Spleen (tissue), 11 donors: ENCODE measurements around the gene MLF2. TPM values are rescaled to one million over a fixed set of nuclear protein-coding genes. Genes with fewer than 3 reads are reported as not detected.

Experiments used
- DNase-seq: peaks from one replicate; pipeline ENCODE4 v3.0.0-alpha.2; 2020
- H3K27ac ChIP-seq, 8 donors: fragments of 200-600 bp; sonication (generic) in 7 of 8; 1 replicate in 4 of 8; 2 replicates in 4 of 8; pipeline versions ENCODE4 v1.5.0 to v1.8.0; 2016 to 2021; ENCODE audit warnings: inconsistent platforms in 4 of 8, mild to moderate bottlenecking in 4 of 8, moderate library complexity in 1 of 8
- H3K27me3 ChIP-seq, 7 donors: fragments of 200-600 bp; sonication (generic) in 6 of 7; replicated peaks in 1 of 7; 1 replicate in 4 of 7; 2 replicates in 3 of 7; pipeline versions ENCODE4 v1.5.0 to v1.8.0; 2016 to 2021; ENCODE audit warnings: inconsistent platforms in 3 of 7, mild to moderate bottlenecking in 1 of 7
- H3K36me3 ChIP-seq, 6 donors: fragments of 200-600 bp; sonication (generic) in 5 of 6; 1 replicate in 4 of 6; 2 replicates in 2 of 6; pipeline versions ENCODE4 v1.5.0 to v1.8.0; 2016 to 2021; ENCODE audit warnings: inconsistent platforms in 2 of 6
- H3K4me1 ChIP-seq, 6 donors: fragments of 200-600 bp; sonication (generic) in 5 of 6; 1 replicate in 3 of 6; 2 replicates in 3 of 6; pipeline versions ENCODE4 v1.5.0 to v1.8.0; 2016 to 2021; ENCODE audit warnings: inconsistent platforms in 3 of 6
- H3K4me3 ChIP-seq, 8 donors: fragments of 200-600 bp; sonication (generic) in 7 of 8; 1 replicate in 4 of 8; 2 replicates in 4 of 8; pipeline versions ENCODE4 v1.5.0 to v1.8.0; 2016 to 2021; ENCODE audit warnings: inconsistent platforms in 4 of 8, mild to moderate bottlenecking in 4 of 8, moderate library complexity in 2 of 8
- H3K9me3 ChIP-seq, 8 donors: fragments of 200-600 bp; sonication (generic) in 7 of 8; 1 replicate in 4 of 8; 2 replicates in 4 of 8; pipeline versions ENCODE4 v1.5.0 to v1.8.0; 2016 to 2021; ENCODE audit warnings: inconsistent platforms in 4 of 8
- CTCF ChIP-seq, 11 experiments: fragments of 200-600 bp in 7 of 11; fragments of 450-650 bp in 4 of 11; sonication (generic) in 4 of 11; IDR thresholded peaks in 8 of 11; conservative IDR thresholded peaks in 3 of 11; 1 replicate in 7 of 11; 2 replicates in 4 of 11; pipeline versions ENCODE4 v1.4.0 to v1.8.0; 2016 to 2021; ENCODE audit warnings: antibody characterized with exemption in 11 of 11, inconsistent platforms in 4 of 11, mild to moderate bottlenecking in 1 of 11
- POLR2A ChIP-seq, 3 donors: fragments of 450-650 bp; IDR thresholded peaks; one replicate each; pipeline ENCODE4 v1.5.1; 2017; ENCODE audit warnings: antibody characterized with exemption in 3 of 3, mild to moderate bottlenecking in 1 of 3
- POLR2AphosphoS5 ChIP-seq, 3 donors: sonication (generic); formaldehyde crosslinking; IDR thresholded peaks; one replicate each; pipeline ENCODE4 v1.5.1; 2017; ENCODE audit warnings: antibody characterized with exemption in 3 of 3
- WGBS, 5 donors: extraction: QIAGEN DNeasy Blood & Tissue Kit in 3 of 5; methylation state at CpG; one replicate each; pipeline versions ENCODE4 v1.1.5 to v1.1.7; 2013 to 2018; 5-methylcytosine and 5-hydroxymethylcytosine counted together
- intact Hi-C: fragments of 100-400 bp; cut with DNase I; formaldehyde crosslinking; loops from one replicate; pipeline ENCODE4 v1.15.0; 2023; ENCODE audit warnings: low total_unique reads
- polyA plus RNA-seq, 3 donors: library from polyadenylated mRNA; stranded (reverse); fragments of 200-250 nt; gene quantifications; one replicate each; pipeline ENCODE4 v1.2.1, GENCODE V29; 2013
- total RNA-seq, 7 donors: library from RNA; depleted of rRNA in 3 of 7; stranded (reverse); fragments of >200 nt in 3 of 7; fragmentation: NEBNext Ultra II Directional in 4 of 7; extraction: Animal tissue kit (Norgen Biotek cat#: 25700) in 4 of 7; gene quantifications; one replicate each; pipeline versions ENCODE4 v1.1.0 to v1.2.1, GENCODE V29; 2016 to 2021
- donor health status: healthy with polysubstance abuse.
- donor health status: DM: no; HTN: no; CAD: no; lungs with moderate emphysema.
- donor health status: DM: no; HTN: no; CAD: no.
- donor health status: Bipolar disorder and iron deficiency.
- donor health status: healthy.
- donor health status: DM: no; HTN: no; CAD: no.
- donor health status: DM: yes; HTN: yes; CAD: no.

The MLF2 gene
- total and polyA plus RNA-seq, 10 donors, result 78.0 to 123 (median 104) TPM

- Histone ChIP-seq H3K27me3 (no peaks in the 10 kb centered on the region), H3K9me3 (no peaks in the 10 kb centered on the region), H3K27ac (peak overlapping the region in 5 of 8 donors; percentile 31 to 49 (median 43)), H3K4me1 (peaks cover 0 to 54% (median 29%) of the 10 kb centered on the region in 6 donors), H3K4me3 (no peak overlapping the region), H3K36me3 (no peaks in the 10 kb centered on the region)
- no peak for TF ChIP-seq CTCF (IDR thresholded peaks at IDR 0.05 in 8 of 11, conservative IDR thresholded peaks at IDR 0.05 in 3 of 11)
- no peak for TF ChIP-seq POLR2A (IDR thresholded peaks at IDR 0.05)
- TF ChIP-seq POLR2AphosphoS5 (IDR thresholded peaks at IDR 0.05), result no peak
- intact Hi-C loops, result no loop called here
- no peak for DNase-seq
- 51 to 65% (median 61%) methylated on average over 9 of the region's 9 CpGs for WGBS, 5 donors
These were observed 33.6 kb upstream of the MLF2 start for GRCh38 chr12:6786416-6787094.

- Histone ChIP-seq H3K27ac (peak overlapping the region in 2 of 8 donors; percentile 10 to 28), H3K9me3 (no peaks in the 10 kb centered on the region), H3K4me1 (peaks cover 0 to 51% (median 24%) of the 10 kb centered on the region in 6 donors), H3K4me3 (no peak overlapping the region), H3K27me3 (no peaks in the 10 kb centered on the region), H3K36me3 (no peaks in the 10 kb centered on the region)
- 39 to 64% (median 58%) methylated on average over 5 of the region's 5 CpGs for WGBS, 5 donors
- TF ChIP-seq CTCF (IDR thresholded peaks at IDR 0.05 in 8 of 11, conservative IDR thresholded peaks at IDR 0.05 in 3 of 11), result no peak
- no peak for TF ChIP-seq POLR2AphosphoS5 (IDR thresholded peaks at IDR 0.05)
- no peak for TF ChIP-seq POLR2A (IDR thresholded peaks at IDR 0.05)
- intact Hi-C loops, result no loop called here
- no peak for DNase-seq
These were observed 31.8 kb upstream of the MLF2 start for GRCh38 chr12:6784761-6785160.

DNA sequence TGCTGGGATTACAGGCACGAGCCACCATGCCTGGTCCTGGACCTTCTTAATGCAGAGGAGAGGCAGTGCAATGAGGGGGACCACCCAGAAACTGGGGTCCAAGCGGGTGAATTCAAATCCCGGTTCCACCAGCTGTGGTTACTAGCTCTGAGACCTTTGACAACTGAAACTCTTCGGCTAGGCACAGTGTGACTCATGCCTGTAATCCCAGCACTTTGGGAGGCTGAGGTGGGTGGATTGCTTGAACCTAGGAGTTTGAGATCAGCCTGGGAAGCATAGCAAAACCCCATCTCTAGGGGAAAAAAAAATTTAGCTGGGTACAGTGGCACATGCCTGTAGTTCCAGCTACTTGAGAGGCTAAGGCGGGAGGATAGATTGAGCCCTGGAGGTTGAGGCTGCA lies 31.4 kb upstream of the MLF2 start:
- H3K4me3 ChIP-seq, result no peak overlapping the region
- H3K4me1 ChIP-seq, result peaks cover 0 to 47% (median 22%) of the 10 kb centered on the region in 6 donors
- H3K36me3 ChIP-seq, result no peaks in the 10 kb centered on the region
- intact Hi-C loops, result no loop called here
- DNase-seq, result no peak
- no peaks in the 10 kb centered on the region for H3K27me3 ChIP-seq
- H3K27ac ChIP-seq, result peak overlapping the region in 2 of 8 donors; percentile 10 to 28
- no peak for TF ChIP-seq POLR2AphosphoS5 (IDR thresholded peaks at IDR 0.05)
- TF ChIP-seq POLR2A (IDR thresholded peaks at IDR 0.05), result no peak
- no peak for TF ChIP-seq CTCF (IDR thresholded peaks at IDR 0.05 in 8 of 11, conservative IDR thresholded peaks at IDR 0.05 in 3 of 11)
- WGBS, 5 donors, result 54 to 87% (median 69%) methylated on average over 5 of the region's 5 CpGs
- H3K9me3 ChIP-seq, result no peaks in the 10 kb centered on the region

GRCh38 chr12:6783828-6784227 lies 30.9 kb upstream of the MLF2 start:
- TF ChIP-seq CTCF (IDR thresholded peaks at IDR 0.05 in 8 of 11, conservative IDR thresholded peaks at IDR 0.05 in 3 of 11), result no peak
- no peak for TF ChIP-seq POLR2AphosphoS5 (IDR thresholded peaks at IDR 0.05)
- no peak for TF ChIP-seq POLR2A (IDR thresholded peaks at IDR 0.05)
- no peak overlapping the region for H3K4me3 ChIP-seq
- no peak for DNase-seq
- WGBS, 5 donors, result 86 to 90% (median 88%) methylated on average over 9 of the region's 9 CpGs
- H3K36me3 ChIP-seq, result no peaks in the 10 kb centered on the region
- intact Hi-C loops, result no loop called here
- peaks cover 0 to 47% (median 24%) of the 10 kb centered on the region in 6 donors for H3K4me1 ChIP-seq
- H3K27ac ChIP-seq, result no peak overlapping the region
- no peaks in the 10 kb centered on the region for H3K9me3 ChIP-seq
- no peaks in the 10 kb centered on the region for H3K27me3 ChIP-seq
